NOMO-1 treated with dmso at 0.1 percent for 144 hours (cell line): ENCODE measurements around the gene TYW5.

Experiments used
- DNase-seq: peaks from one replicate; lab custom pipeline; 2025; ENCODE audit not compliant: unreplicated experiment; lab: John Stamatoyannopoulos, UW

Gene TYW5

DNA sequence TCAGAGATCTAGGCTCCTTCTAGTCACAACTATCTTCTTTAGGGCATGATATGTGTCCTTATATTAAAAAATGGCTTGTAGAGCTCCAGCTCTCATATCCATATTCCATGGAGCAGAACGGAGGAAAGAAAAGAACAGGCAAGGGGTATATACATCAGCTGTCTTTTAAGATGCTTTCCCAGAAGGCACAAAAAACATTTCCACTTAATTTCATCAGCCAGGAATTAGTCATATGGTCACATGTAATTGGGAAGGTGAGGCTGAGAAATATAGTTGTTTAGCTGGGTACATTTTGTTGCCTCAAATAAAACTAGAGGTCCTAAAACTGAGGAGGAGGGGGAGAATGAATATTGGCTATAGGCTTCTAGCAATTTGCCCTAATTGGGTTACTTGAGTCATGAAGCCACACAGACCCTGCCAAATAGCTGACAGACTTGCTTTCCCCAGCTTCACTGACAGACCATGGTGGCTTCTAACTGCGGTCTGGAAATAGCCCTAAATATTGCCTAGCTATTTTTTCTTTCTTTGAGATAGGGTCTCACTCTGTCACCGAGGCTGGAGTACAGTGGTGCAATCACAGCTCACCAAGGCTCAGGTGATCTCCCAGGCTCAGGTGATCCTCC lies 20.1 kb upstream of the TYW5 start:
- no peak for DNase-seq

DNA sequence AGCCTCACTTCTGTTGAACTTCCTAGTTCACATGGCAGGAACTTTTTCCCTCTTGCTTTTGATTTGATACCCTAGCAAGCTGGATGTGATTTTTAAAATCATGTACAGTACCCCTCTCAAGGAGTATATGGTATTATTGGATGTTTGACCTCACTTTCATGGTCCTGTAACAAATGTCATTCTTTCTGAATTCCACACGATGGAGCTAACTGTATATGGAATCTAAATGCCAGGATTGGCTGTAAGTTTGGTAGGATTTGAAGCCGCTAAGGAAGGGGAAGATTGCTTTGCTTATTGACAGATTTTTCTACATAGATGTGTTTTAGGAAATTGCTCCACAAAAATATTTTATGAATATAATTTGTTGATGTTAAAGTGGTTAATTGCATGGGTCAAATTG lies 18.4 kb upstream of the TYW5 start:
- peak; percentile 11 for DNase-seq

GRCh38 chr2:199972088-199972626 lies 16.9 kb upstream of the TYW5 start:
- DNase-seq, result no peak

- DNase-seq, result no peak
These were observed 12.8 kb upstream of the TYW5 start for GRCh38 chr2:199968126-199968525.

DNA sequence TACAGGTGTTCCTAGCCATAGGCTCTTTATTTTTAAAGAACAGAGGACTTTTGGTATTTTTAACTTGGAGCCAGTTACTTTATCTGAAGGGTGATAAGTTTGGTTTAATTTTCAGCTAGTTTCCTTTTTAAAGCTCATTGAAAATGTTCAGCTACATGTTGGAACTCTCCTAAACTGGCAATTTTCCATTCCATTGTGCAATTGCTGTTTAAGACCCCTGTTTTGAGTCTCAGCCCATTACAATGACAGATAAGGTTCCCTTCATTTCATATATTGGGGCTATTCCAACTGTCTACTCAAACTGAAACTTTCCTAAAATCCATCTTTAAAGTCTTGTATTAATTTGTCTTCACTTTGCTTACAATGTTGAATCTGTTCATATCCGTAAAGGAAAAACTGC lies 11.7 kb upstream of the TYW5 start:
- DNase-seq, result no peak

- no peak for DNase-seq
These were observed 11.1 kb upstream of the TYW5 start for GRCh38 chr2:199966405-199966804.

DNA sequence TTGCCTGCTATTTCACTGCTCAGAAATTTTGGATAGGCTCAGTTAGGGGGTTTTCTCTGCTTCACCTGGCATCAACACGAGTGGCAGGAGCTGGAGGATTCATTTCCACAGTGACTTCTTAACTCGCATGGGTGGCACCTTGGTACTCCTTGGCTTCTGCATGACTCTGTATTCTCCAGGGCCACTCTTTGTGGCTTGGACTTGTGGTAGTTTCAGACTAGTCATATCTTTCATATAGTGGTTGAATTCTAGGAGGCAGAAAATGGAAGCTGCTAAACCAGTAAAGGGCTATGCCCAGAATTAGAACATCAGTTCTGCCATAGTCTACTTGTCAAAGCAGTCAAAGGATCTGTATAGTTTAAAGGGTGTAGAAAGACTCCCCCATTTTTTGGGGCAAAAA lies 6.9 kb upstream of the TYW5 start:
- DNase-seq, result no peak

- DNase-seq, result no peak
These were observed 2.7 kb upstream of the TYW5 start for GRCh38 chr2:199958014-199958413.

GRCh38 chr2:199956062-199956380 lies 730 bp upstream of the TYW5 start:
- no peak for DNase-seq

DNA sequence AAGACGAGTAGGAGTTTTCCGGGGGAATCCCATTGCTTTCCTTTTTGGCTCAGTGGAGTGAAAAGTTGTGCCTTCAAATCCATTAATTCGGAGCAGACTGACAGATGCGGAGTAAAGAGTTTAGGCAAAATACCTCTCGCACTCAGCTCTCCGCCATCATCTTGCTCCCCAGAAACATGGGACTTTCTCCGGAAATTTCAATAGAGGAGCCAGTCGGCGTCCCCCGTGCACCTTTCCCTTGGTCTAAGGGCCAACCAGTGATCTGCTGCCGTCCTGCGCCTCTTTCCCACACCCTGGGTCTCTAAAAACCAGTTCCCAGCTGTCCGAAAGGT lies 318 bp downstream of the TYW5 start:
- DNase-seq, result peak; percentile 52

DNA sequence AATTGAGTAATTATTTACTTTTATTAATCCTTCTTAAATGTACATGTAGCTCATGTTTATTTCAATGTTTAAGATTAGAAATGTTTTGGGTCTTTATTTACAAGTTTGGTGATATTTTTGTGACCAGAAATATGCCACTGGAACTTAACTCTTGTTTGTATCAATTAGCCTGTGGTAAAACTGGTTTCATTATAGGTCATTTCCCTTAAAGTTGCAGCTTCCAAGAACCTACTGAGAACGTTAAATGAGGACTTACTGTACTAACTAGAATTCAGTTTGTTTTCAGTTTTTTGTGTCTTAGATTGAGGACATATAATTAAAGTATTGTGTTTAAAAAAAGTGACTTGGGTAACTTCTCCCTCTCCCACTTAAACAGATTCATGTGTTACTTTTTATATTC lies 4.3 kb downstream of the TYW5 start:
- no peak for DNase-seq

DNA sequence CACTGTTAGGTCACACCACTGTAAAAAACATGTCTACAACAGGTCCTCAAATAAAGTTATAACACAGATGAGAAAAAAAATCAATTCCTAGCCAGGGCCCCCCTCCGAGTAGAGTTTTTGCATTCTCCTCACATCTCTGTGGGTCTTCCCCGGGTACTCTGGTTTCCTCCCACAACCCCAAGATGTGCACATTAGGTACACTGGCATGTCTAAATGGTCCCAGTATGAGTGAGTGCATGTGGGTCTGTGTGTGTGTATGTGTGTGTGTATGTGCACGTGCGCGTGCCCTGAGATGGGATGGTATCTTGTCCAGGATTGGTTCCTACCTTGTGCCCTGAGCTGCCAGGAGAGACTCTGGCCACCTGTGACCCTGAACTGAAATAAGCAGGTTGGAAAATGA lies 4.9 kb downstream of the TYW5 start:
- DNase-seq, result no peak

- DNase-seq, result no peak
These were observed 8.5 kb downstream of the TYW5 start for GRCh38 chr2:199946836-199947235.

- no peak for DNase-seq
These were observed 9.1 kb downstream of the TYW5 start for GRCh38 chr2:199946196-199946595.

DNA sequence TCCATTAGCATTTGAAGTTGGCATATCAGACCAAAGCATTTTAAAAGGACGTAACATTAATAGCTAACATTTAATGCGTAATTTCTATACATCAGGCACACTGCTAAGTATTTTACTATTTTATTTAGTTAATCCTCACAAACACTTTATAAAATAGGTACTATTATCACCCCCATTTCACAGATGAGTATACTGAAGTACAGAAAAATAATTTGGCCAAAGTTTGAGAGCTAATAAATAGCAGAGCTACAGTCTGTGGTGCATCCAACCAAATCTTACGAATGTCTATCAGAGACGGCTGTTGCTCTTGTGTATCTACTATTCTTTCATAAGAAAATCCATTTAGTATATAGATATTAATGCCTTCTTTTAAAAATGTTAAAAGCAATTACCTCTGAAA lies 11.9 kb downstream of the TYW5 start:
- DNase-seq, result no peak

DNA sequence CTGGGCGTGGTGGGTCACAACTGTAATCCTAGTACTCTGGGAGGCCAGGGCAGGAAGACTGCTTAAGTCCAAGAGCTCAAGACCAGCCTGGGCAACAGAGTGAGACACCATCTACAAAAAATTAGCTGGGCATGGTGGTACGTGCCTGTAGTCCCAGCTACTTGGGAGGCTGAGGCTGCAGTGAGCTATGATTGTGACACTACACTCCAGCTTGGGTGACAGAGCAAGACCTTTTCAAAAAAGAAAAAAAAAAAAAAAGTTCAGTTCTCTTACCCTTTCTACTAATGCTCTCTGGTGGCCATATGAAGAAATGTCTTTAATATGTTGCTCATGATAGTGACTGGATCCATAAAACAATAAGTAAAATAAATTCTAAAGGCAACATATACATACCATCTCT lies 14.9 kb downstream of the TYW5 start:
- peak; percentile 25 for DNase-seq

- DNase-seq, result no peak
These were observed 18.7 kb downstream of the TYW5 start for GRCh38 chr2:199936554-199936953.

GRCh38 chr2:199933466-199933865 lies 21.8 kb downstream of the TYW5 start:
- DNase-seq, result no peak

- DNase-seq, result no peak
These were observed 22.9 kb downstream of the TYW5 start for GRCh38 chr2:199932312-199932855.

DNA sequence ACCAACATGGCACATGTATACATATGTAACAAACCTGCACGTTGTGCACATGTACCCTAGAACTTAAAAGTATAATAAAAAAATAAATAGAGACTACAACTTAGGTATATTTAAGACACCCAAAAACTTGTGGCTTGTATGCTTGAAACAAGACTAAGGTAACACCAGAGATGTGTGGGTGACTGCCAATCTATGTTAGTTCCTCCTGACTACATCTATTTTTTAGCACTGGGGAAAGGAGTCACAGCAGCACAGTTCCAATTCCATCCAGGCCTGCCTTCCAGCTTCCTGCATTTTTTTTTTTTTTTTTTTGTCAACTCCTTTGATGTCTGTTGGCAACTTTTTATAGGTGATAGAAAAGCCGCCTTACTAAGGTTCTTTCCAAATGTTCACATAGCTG lies 26.0 kb downstream of the TYW5 start:
- no peak for DNase-seq

DNA sequence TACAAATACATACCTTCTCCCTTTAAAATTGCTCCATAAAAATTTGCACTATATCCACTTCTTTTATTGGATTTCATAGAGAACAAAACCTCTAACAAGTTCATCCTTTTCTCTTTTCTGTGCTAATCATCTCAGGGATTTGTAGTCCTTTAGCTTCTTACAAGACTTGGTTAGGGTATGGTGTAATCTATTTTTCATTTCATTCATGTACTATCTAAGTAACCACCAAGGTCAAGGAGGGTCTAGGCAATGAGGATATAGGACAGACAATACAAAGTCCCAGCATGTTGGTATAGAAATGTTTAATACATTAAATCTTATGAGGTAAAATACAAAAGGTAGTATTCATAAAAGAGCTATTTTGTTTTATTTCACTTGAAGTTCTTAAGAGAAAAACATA lies 26.7 kb downstream of the TYW5 start:
- no peak for DNase-seq

- no peak for DNase-seq
These were observed 27.1 kb downstream of the TYW5 start for GRCh38 chr2:199928226-199928625.

DNA sequence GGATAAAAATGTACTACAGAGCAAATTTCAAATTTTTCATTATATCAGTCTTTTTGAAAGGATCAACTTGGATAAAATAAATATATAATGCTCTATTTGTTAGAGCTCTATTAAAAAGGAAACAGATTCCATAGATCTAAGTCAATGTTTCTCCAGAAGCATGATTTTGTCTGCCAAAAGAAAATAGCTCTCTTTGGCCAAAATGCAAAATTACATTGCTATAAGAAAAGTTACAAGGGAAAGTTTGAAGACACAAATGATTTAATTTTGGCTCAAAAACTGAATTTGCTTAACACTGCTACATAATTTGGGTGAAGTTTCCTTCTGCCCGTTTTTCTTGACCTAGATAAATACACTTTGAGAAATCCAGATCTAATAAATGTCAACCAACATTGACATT lies 28.5 kb downstream of the TYW5 start:
- DNase-seq, result no peak
